ENCODE results near the gene DYNC2I2. TPM values are rescaled to one million over a fixed set of nuclear protein-coding genes. Genes with fewer than 3 reads are reported as not detected.

Gene DYNC2I2
- total and polyA plus RNA-seq, 10 of the 15 experiments (the other 5 are each of a cell fraction or from before 2014, with no cell fraction given): 0.89 to 118 (median 47.9) TPM

- TF ChIP-seq REST (IDR thresholded peaks at IDR 0.05; ENCODE audit: low read depth, low read length) (no peak), IRF5 (IDR thresholded peaks at IDR 0.05; ENCODE audit: borderline replicate concordance) (no peak)
Measured at GRCh38 chr9:128593856-128594255, 62.8 kb downstream of the DYNC2I2 start (continued).

- Histone ChIP-seq H3K27ac (ENCODE audit: control insufficient read depth, insufficient read depth) (no peak overlapping the region), H4K20me1 (ENCODE audit: control insufficient read depth, insufficient read depth) (no peaks in the 10 kb centered on the region), H3K9ac (ENCODE audit: control insufficient read depth, insufficient read depth, low read length) (no peak overlapping the region), H3K4me2 (ENCODE audit: control insufficient read depth, insufficient read depth) (no peak overlapping the region), H3K4me3 (no peak overlapping the region), H3K9me3 (replicated peaks; ENCODE audit: control insufficient read depth, insufficient read depth, low read length) (no peaks in the 10 kb centered on the region), H3K36me3 (ENCODE audit: control insufficient read depth in 2 of 2, insufficient read depth in 2 of 2, low read length in 1 of 2) (peaks cover 9 to 23% of the 10 kb centered on the region in 2 experiments), H2AFZ (ENCODE audit: control insufficient read depth, low read depth, low read length) (no peak overlapping the region), H3K79me2 (ENCODE audit: control insufficient read depth, insufficient read depth, low read length) (no peaks in the 10 kb centered on the region), H3K4me1 (ENCODE audit: control insufficient read depth, insufficient read depth, low read length) (no peaks in the 10 kb centered on the region), H3K27me3 (replicated peaks in 1 of 2; ENCODE audit: control insufficient read depth in 2 of 2, insufficient read depth in 2 of 2, low read length in 1 of 2) (no peaks in the 10 kb centered on the region)
- WGBS (ENCODE audit: insufficient coverage, insufficient replicate concordance, low lambda C conversion rate, missing lambda C conversion rate): 98% methylated on average over 6 of the region's 6 CpGs
- ChIA-PET POLR2A (no interaction called here), SMC1A (ENCODE audit: uncharacterized antibody, unreplicated experiment) (no interaction called here), CTCF (no interaction called here), RAD21 (ENCODE audit: unreplicated experiment) (no interaction called here)
- DNase-seq (ENCODE audit: low read depth, low spot score): no peak
- TF ChIP-seq SIX5 (IDR thresholded peaks at IDR 0.05; ENCODE audit: low read depth, low read length, severe bottlenecking) (no peak), ZNF592 (IDR thresholded peaks at IDR 0.05) (no peak), NFXL1 (IDR thresholded peaks at IDR 0.05; ENCODE audit: borderline replicate concordance) (no peak)
- BruUV-seq (replicated peaks): no TSS peak
- in situ Hi-C loops (cut with MboI) (no loop called here), intact Hi-C loops (cut with micrococcal nuclease; ENCODE audit: unreplicated experiment) (no loop called here)
- no peak for FAIRE-seq
- no peak for ATAC-seq
Measured at GRCh38 chr9:128593039-128593438, 63.6 kb downstream of the DYNC2I2 start.

All from GM12878 (cell line).